Lower lobe of right lung (tissue), 2 donors: ENCODE results near the gene GRM8. TPM values are rescaled to one million over a fixed set of nuclear protein-coding genes. Genes with fewer than 3 reads are reported as not detected.

ENCODE experiments used
- ATAC-seq, 2 donors: fragments of 200-7000 bp; cut with Tn5 transposase; one replicate each; pipeline ENCODE4 v1.9.1; 2020 to 2022; ENCODE audit warnings: mild to moderate bottlenecking in 2 of 2, moderate library complexity in 2 of 2
- DNase-seq: peaks from one replicate; pipeline ENCODE4 v3.0.0-alpha.2; 2020
- H3K27ac ChIP-seq: fragments of 200-600 bp; one replicate; pipeline ENCODE4 v1.8.0; 2022
- H3K27me3 ChIP-seq: fragments of 200-600 bp; one replicate; pipeline ENCODE4 v1.8.0; 2022; ENCODE audit warnings: low read depth
- H3K36me3 ChIP-seq: fragments of 200-600 bp; one replicate; pipeline ENCODE4 v1.8.0; 2022; ENCODE audit warnings: mild to moderate bottlenecking
- H3K4me1 ChIP-seq: fragments of 200-600 bp; one replicate; pipeline ENCODE4 v1.8.0; 2022
- H3K4me3 ChIP-seq: fragments of 200-600 bp; one replicate; pipeline ENCODE4 v1.8.0; 2022; ENCODE audit warnings: mild to moderate bottlenecking
- H3K9me3 ChIP-seq: fragments of 200-600 bp; one replicate; pipeline ENCODE4 v1.8.0; 2022
- CTCF ChIP-seq: fragments of 200-600 bp; IDR thresholded peaks from one replicate; pipeline ENCODE4 v1.8.0; 2022; ENCODE audit warnings: antibody characterized with exemption, mild to moderate bottlenecking
- intact Hi-C: fragments of 100-400 bp; cut with DNase I; formaldehyde crosslinking; loops from one replicate; pipeline ENCODE4 v1.11.0; 2022
- total RNA-seq: library from RNA; stranded (reverse); fragmentation: NEBNext Ultra II Directional; extraction: Animal tissue kit (Norgen Biotek cat#: 25700); gene quantifications from one replicate; pipeline ENCODE4 v1.2.1, GENCODE V29; 2021
- donor health status: DM: no; HTN: yes; CAD: no; lungs with severe emphysema.

GRM8 gene
- total RNA-seq, 1 donor from 2014 or later = not detected

- ATAC-seq = no peak
- Histone ChIP-seq H3K4me3 (no peak overlapping the region), H3K4me1 (no peaks in the 10 kb centered on the region), H3K27me3 (no peaks in the 10 kb centered on the region), H3K9me3 (no peaks in the 10 kb centered on the region), H3K27ac (no peak overlapping the region), H3K36me3 (no peaks in the 10 kb centered on the region)
- intact Hi-C loops = no loop called here
- DNase-seq = no peak
- no peak for TF ChIP-seq CTCF
These were observed 448.1 kb downstream of the GRM8 start for GRCh38 chr7:126804604-126805003.

- intact Hi-C loops = no loop called here
These were observed 448.8 kb downstream of the GRM8 start for GRCh38 chr7:126803990-126804389.

GRCh38 chr7:126803060-126803665 lies 449.6 kb downstream of the GRM8 start:
- intact Hi-C loops = no loop called here
- Histone ChIP-seq H3K4me1 (no peaks in the 10 kb centered on the region), H3K27ac (no peak overlapping the region), H3K4me3 (no peak overlapping the region), H3K9me3 (no peaks in the 10 kb centered on the region), H3K36me3 (no peaks in the 10 kb centered on the region), H3K27me3 (no peaks in the 10 kb centered on the region)
- peak; percentile 65 for TF ChIP-seq CTCF
- ATAC-seq (peak; percentile 57 to 78), DNase-seq (no peak)

More at GRCh38 chr7:126803990-126804389, 448.8 kb downstream of the GRM8 start:
- Histone ChIP-seq H3K9me3 (no peaks in the 10 kb centered on the region), H3K36me3 (no peaks in the 10 kb centered on the region), H3K4me1 (no peaks in the 10 kb centered on the region), H3K4me3 (no peak overlapping the region), H3K27ac (no peak overlapping the region), H3K27me3 (no peaks in the 10 kb centered on the region)
- TF ChIP-seq CTCF = no peak
- no peak for DNase-seq
- ATAC-seq = no peak

- Histone ChIP-seq H3K36me3 (no peaks in the 10 kb centered on the region), H3K27me3 (no peaks in the 10 kb centered on the region), H3K4me3 (no peak overlapping the region), H3K4me1 (no peaks in the 10 kb centered on the region), H3K27ac (no peak overlapping the region), H3K9me3 (no peaks in the 10 kb centered on the region)
- intact Hi-C loops = no loop called here
- DNase-seq = no peak
- ATAC-seq = no peak
- TF ChIP-seq CTCF = no peak
These were observed 451.0 kb downstream of the GRM8 start for GRCh38 chr7:126801733-126802132.

- DNase-seq = no peak
- intact Hi-C loops = no loop called here
- Histone ChIP-seq H3K4me3 (no peak overlapping the region), H3K9me3 (no peaks in the 10 kb centered on the region), H3K36me3 (no peaks in the 10 kb centered on the region), H3K27ac (no peak overlapping the region), H3K4me1 (no peaks in the 10 kb centered on the region), H3K27me3 (no peaks in the 10 kb centered on the region)
- TF ChIP-seq CTCF = no peak
- no peak for ATAC-seq
These were observed 453.2 kb downstream of the GRM8 start for GRCh38 chr7:126799541-126799940.

- no peak for TF ChIP-seq CTCF
- H3K27me3 ChIP-seq = no peaks in the 10 kb centered on the region
- DNase-seq (no peak), ATAC-seq (no peak)
- no peaks in the 10 kb centered on the region for H3K36me3 ChIP-seq
- intact Hi-C loops = no loop called here
- H3K4me3 ChIP-seq = no peak overlapping the region
- H3K4me1 ChIP-seq = no peaks in the 10 kb centered on the region
- no peak overlapping the region for H3K27ac ChIP-seq
- no peaks in the 10 kb centered on the region for H3K9me3 ChIP-seq
These were observed 460.2 kb downstream of the GRM8 start for GRCh38 chr7:126792521-126792920.
